GM19438 (cell line): ENCODE data around the gene RGS6.

Experiments used
- ATAC-seq: cut with Tn5 transposase; IDR thresholded peaks from one replicate; pipeline ENCODE4 v1.9.1; 2021; ENCODE audit warnings: low read depth; ENCODE audit not compliant: unreplicated experiment

Gene RGS6

GRCh38 chr14:72559669-72560255 is 627.5 kb downstream of the RGS6 start:
- no peak for ATAC-seq

- no peak for ATAC-seq
These were observed 628.1 kb downstream of the RGS6 start for GRCh38 chr14:72560331-72560730.

GRCh38 chr14:72560889-72561493 is 628.8 kb downstream of the RGS6 start:
- ATAC-seq = no peak

- ATAC-seq = no peak
These were observed 630.1 kb downstream of the RGS6 start for GRCh38 chr14:72562300-72562699.

GRCh38 chr14:72563676-72564075 is 631.4 kb downstream of the RGS6 start:
- ATAC-seq = no peak

- ATAC-seq = no peak
These were observed 632.9 kb downstream of the RGS6 start for GRCh38 chr14:72565149-72565559.

- no peak for ATAC-seq
These were observed 633.7 kb downstream of the RGS6 start for GRCh38 chr14:72565917-72566316.

GRCh38 chr14:72567226-72567625 is 635.0 kb downstream of the RGS6 start:
- no peak for ATAC-seq

- ATAC-seq = no peak
These were observed 636.2 kb downstream of the RGS6 start for GRCh38 chr14:72568296-72568992.

- no peak for ATAC-seq
These were observed 641.6 kb downstream of the RGS6 start for GRCh38 chr14:72573725-72574417.

- no peak for ATAC-seq
These were observed 642.5 kb downstream of the RGS6 start for GRCh38 chr14:72574715-72575114.

GRCh38 chr14:72576258-72576657 is 644.0 kb downstream of the RGS6 start:
- no peak for ATAC-seq

GRCh38 chr14:72577521-72577920 is 645.3 kb downstream of the RGS6 start:
- no peak for ATAC-seq

GRCh38 chr14:72578514-72578913 is 646.3 kb downstream of the RGS6 start:
- ATAC-seq = no peak

GRCh38 chr14:72582582-72582981 is 650.4 kb downstream of the RGS6 start:
- ATAC-seq = no peak

- no peak for ATAC-seq
These were observed 651.4 kb downstream of the RGS6 start for GRCh38 chr14:72583316-72584272.

- no peak for ATAC-seq
These were observed 656.3 kb downstream of the RGS6 start for GRCh38 chr14:72588521-72588920.

GRCh38 chr14:72589652-72590051 is 657.4 kb downstream of the RGS6 start:
- no peak for ATAC-seq

- no peak for ATAC-seq
These were observed 658.3 kb downstream of the RGS6 start for GRCh38 chr14:72590577-72590976.

- ATAC-seq = no peak
These were observed 659.2 kb downstream of the RGS6 start for GRCh38 chr14:72591391-72591790.
